ENCODE results near the gene DNAH17. TPM values are rescaled to one million over a fixed set of nuclear protein-coding genes. Genes with fewer than 3 reads are reported as not detected.

DNAH17 gene
- total RNA-seq, 4 donors from 2014 or later: 0.22 to 0.51 TPM; not detected in 2

DNA sequence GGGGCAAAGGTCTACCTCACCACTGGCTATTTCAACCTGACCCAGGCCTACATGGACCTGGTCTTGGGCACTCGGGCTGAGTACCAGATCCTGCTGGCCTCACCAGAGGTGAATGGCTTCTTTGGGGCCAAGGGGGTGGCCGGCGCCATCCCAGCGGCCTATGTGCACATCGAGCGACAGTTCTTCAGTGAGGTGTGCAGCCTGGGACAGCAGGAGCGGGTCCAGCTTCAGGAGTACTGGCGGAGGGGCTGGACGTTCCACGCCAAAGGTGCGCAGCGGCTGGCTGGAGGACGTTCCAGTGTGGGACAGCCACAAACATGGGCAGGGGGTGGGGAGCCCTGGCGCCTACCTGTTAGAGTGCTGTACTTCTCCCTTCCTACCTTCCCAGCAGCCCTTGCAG, 173.4 kb downstream of the DNAH17 start:
- TF ChIP-seq, protein P1, sequence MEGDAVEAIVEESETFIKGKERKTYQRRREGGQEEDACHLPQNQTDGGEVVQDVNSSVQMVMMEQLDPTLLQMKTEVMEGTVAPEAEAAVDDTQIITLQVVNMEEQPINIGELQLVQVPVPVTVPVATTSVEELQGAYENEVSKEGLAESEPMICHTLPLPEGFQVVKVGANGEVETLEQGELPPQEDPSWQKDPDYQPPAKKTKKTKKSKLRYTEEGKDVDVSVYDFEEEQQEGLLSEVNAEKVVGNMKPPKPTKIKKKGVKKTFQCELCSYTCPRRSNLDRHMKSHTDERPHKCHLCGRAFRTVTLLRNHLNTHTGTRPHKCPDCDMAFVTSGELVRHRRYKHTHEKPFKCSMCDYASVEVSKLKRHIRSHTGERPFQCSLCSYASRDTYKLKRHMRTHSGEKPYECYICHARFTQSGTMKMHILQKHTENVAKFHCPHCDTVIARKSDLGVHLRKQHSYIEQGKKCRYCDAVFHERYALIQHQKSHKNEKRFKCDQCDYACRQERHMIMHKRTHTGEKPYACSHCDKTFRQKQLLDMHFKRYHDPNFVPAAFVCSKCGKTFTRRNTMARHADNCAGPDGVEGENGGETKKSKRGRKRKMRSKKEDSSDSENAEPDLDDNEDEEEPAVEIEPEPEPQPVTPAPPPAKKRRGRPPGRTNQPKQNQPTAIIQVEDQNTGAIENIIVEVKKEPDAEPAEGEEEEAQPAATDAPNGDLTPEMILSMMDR (IDR thresholded peaks at IDR 0.05; ENCODE audit: low read depth): no peak

DNA sequence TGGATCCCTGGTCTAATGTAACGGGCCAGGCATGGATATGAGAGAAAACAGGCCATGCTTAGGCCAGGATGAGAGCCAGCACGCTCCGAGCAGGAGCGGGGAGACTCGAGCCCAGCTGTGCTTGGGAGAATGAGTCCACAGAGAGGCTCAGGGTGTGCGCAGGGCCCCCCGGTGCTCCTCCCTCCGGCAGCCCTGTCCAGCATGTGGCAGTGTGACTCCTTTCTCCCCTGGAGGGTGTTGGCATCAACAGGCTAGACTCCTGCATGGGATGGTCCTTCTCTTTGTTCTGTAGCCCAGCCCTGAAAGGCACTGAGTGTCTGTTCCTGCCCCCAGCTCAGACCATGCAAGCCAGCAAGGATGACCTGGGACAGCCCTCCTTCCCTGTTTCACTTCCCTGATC, 175.3 kb downstream of the DNAH17 start:
- TF ChIP-seq, protein P1 (IDR thresholded peaks at IDR 0.05; ENCODE audit: low read depth): no peak

DNA sequence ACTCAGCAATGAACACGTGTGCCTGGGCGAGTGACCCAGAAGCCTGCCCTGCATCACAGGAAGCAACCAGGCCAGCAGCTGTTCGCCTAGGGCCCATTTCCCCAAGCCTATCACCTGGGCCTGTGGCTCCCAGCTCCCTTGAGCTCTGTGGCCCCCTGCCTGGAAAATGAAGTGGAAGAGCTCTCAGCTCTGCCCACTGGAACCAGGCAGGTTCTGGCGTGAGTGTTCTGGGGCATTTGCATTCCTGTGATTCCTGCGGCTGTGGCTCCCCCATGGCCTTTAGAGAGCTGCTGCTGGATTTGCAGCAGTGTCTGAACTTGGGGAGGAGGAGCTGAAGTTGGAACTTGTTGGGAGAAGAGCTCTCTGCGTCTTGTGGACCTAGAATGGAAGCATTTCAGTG, 175.9 kb downstream of the DNAH17 start:
- TF ChIP-seq, protein P1 (IDR thresholded peaks at IDR 0.05; ENCODE audit: low read depth): no peak

DNA sequence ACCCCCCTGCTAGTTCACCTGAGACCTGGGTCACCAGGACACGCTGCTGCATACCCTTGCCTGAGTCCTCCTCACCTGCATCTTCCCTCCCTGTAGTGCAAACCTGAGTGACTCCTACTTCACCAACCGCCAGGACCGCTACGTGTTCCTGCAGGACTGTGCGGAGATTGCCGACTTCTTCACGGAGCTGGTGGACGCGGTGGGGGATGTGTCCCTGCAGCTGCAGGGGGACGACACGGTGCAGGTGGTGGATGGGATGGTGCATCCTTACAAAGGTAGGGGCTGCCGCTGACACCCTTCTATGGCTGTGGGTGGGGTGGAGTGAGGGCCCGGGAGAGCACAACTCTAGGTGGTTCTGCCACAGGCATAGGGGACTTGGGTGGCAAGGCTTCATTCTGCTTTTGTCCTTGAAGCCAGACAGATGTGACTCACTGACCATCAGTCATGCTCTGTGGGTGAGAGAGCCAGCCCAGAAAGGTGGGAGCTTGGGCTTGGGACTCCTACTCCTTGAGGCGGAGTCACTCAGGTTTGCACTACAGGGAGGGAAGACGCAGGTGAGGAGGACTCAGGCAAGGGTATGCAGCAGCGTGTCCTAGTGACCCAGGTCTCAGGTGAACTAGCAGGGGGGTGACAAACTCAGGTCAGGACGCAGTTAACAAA, 176.5 kb downstream of the DNAH17 start:
- TF ChIP-seq, protein P1 (IDR thresholded peaks at IDR 0.05; ENCODE audit: low read depth): no peak

DNA sequence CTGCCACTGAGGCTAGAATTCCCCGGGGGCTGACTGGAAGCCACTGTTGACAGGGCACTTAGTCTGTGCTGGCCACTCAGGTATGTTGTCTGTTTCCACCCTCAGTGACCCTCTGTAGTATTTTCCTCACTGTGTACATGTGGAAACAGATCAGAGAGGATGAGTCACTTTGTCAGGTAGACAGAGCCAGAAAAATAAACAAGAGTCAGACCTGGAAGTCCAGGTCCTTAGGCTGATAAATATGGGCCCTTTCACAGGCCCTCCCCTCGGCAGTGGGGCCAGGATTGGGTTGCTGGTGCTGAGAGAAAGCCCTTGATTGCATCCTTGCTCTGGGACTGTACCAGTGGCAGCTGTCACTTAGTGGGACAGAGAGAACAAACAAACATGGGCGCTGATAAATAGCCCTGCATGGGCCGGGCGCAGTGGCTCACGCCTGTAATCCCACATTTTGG, 177.5 kb downstream of the DNAH17 start:
- TF ChIP-seq, protein P1 (IDR thresholded peaks at IDR 0.05; ENCODE audit: low read depth): no peak

DNA sequence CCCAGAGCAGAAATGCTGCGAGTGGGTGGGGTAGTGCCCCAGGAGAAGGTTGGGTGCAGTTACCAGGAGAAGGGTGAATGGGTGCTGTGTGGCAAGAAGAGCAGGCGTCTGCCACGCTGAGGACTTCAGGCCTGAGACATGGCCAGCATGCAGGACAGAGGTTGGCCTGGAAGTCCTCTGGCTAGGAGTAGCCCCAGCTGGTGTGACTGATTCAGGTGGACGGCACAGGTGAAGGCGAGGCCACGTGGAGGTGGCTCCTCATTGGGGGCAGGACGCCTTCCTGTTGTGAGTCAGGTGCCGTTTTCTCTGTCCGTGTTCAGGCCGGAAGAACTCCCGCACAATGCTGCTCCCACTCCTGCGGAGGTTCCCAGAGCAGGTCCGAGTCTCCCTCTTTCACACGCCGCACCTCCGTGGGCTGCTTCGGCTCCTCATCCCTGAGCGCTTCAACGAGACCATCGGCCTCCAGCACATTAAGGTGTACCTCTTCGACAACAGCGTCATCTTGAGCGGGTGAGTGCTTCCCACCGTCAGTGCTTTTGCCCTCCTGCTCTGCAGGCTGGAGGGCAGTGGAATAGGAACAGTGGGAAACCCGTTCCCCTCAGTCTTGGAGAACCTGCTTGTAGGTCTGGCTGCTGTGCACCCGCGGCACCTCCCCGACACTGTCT, 178.0 kb downstream of the DNAH17 start:
- TF ChIP-seq, protein P1 (IDR thresholded peaks at IDR 0.05; ENCODE audit: low read depth): no peak

DNA sequence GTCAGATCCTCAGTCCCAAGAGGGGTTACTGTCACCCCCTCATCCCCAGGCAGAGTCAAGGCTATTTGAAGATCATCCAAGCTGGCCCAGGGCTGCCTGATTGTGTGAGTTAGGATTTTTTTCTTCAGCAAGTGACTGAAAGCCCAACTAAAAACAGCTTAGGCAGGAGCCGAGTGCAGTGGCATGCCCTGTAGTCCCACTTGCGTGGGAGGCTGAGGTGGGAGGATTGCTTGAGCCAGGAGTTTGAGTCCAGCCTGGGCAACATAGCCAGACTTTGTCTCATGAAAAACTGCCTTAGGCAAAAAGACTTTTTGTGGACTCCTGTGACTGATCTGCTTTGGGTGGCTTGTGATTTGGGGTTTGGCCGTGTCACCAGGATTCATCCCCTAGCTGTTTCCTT, 178.8 kb downstream of the DNAH17 start:
- TF ChIP-seq, protein P1 (IDR thresholded peaks at IDR 0.05; ENCODE audit: low read depth): no peak

All from subcutaneous adipose tissue (tissue), 4 donors.